HFFc6 (cell line): ENCODE measurements around the gene RASA3. TPM values are rescaled to one million over a fixed set of nuclear protein-coding genes. Genes with fewer than 3 reads are reported as not detected.
"Not testable (repeated sequence)": the region's sequence is repeated elsewhere in the genome, so short reads cannot be mapped to it uniquely, and the experiment has no call there.

Source experiments
- DNase-seq: peaks from one replicate; pipeline ENCODE4 v3.0.0-alpha.2; 2018
- H3K27ac Mint-ChIP-seq: 2 replicates; pipeline ENCODE4 v1.8.0; 2020; ENCODE audit warnings: mild to moderate bottlenecking, mixed read lengths
- H3K27me3 Mint-ChIP-seq: 2 replicates; pipeline ENCODE4 v1.8.0; 2021; ENCODE audit warnings: mild to moderate bottlenecking, moderate library complexity, mixed read lengths; ENCODE audit not compliant: insufficient read depth
- H3K36me3 Mint-ChIP-seq: 2 replicates; pipeline ENCODE4 v1.8.0; 2021; ENCODE audit warnings: low read depth, mixed read lengths
- H3K4me1 Mint-ChIP-seq: 2 replicates; pipeline ENCODE4 v1.8.0; 2020; ENCODE audit warnings: low read depth, mixed read lengths
- H3K4me3 Mint-ChIP-seq: 2 replicates; pipeline ENCODE4 v1.8.0; 2020; ENCODE audit warnings: mild to moderate bottlenecking, moderate library complexity, mixed read lengths
- H3K9me3 Mint-ChIP-seq: 2 replicates; pipeline ENCODE4 v1.8.0; 2020; ENCODE audit warnings: mild to moderate bottlenecking, mixed read lengths
- CTCF ChIP-seq: fragments of 200-600 bp; sonication (generic); IDR thresholded peaks from 2 replicates; pipeline ENCODE4 v1.5.0; 2021; ENCODE audit warnings: antibody characterized with exemption, mild to moderate bottlenecking
- total RNA-seq, 6 experiments: library from RNA; stranded (reverse); fragmentation: NEBNext Ultra II Directional; extraction: Animal tissue kit (Norgen Biotek cat#: 25700); gene quantifications; 2 replicates in 1 of 6; 3 replicates in 5 of 6; pipeline ENCODE4 v1.2.3, GENCODE V29; 2021

The RASA3 gene
- total RNA-seq, 6 experiments from 2014 or later: 31.6 to 37.6 (median 33.1) TPM

GRCh38 chr13:114115796-114116195 is 16.6 kb downstream of the RASA3 start:
- H3K4me1 Mint-ChIP-seq: peaks cover 82% of the 10 kb centered on the region
- H3K27me3 Mint-ChIP-seq: peaks cover 14% of the 10 kb centered on the region
- peak overlapping the region; percentile 74 for H3K4me3 Mint-ChIP-seq
- H3K9me3 Mint-ChIP-seq: no peaks in the 10 kb centered on the region
- H3K36me3 Mint-ChIP-seq: peaks cover 20% of the 10 kb centered on the region
- no peak for TF ChIP-seq CTCF
- DNase-seq: no peak
- H3K27ac Mint-ChIP-seq: peak overlapping the region; percentile 92

GRCh38 chr13:114115191-114115671 is 17.2 kb downstream of the RASA3 start:
- Mint-ChIP-seq H3K4me3 (peak overlapping the region; percentile 74), H3K9me3 (no peaks in the 10 kb centered on the region), H3K4me1 (peaks cover 82% of the 10 kb centered on the region), H3K36me3 (peaks cover 24% of the 10 kb centered on the region), H3K27me3 (peaks cover 12% of the 10 kb centered on the region), H3K27ac (peak overlapping the region; percentile 92)
- peak; percentile 91 for DNase-seq
- TF ChIP-seq CTCF: peak; percentile 53; the same call in 1 of the 2 replicates

- peaks cover 24% of the 10 kb centered on the region for H3K36me3 Mint-ChIP-seq
- peak overlapping the region; percentile 92 for H3K27ac Mint-ChIP-seq
- H3K4me1 Mint-ChIP-seq: peaks cover 88% of the 10 kb centered on the region
- H3K27me3 Mint-ChIP-seq: peaks cover 12% of the 10 kb centered on the region
- H3K9me3 Mint-ChIP-seq, DNase-seq: not testable (repeated sequence)
- H3K4me3 Mint-ChIP-seq: peak overlapping the region; percentile 56
Measured at GRCh38 chr13:114114666-114115065, 17.8 kb downstream of the RASA3 start.

GRCh38 chr13:114114006-114114640 is 18.3 kb downstream of the RASA3 start:
- peaks cover 8% of the 10 kb centered on the region for H3K27me3 Mint-ChIP-seq
- DNase-seq: no peak
- H3K36me3 Mint-ChIP-seq: peaks cover 24% of the 10 kb centered on the region
- peak overlapping the region; percentile 56 for H3K4me3 Mint-ChIP-seq
- TF ChIP-seq CTCF: no peak
- H3K27ac Mint-ChIP-seq: peak overlapping the region; percentile 83
- H3K4me1 Mint-ChIP-seq: peaks cover 89% of the 10 kb centered on the region
- H3K9me3 Mint-ChIP-seq: no peaks in the 10 kb centered on the region

GRCh38 chr13:114113395-114113794 is 19.0 kb downstream of the RASA3 start:
- not testable (repeated sequence) for H3K27me3 Mint-ChIP-seq, H3K9me3 Mint-ChIP-seq, DNase-seq
- Mint-ChIP-seq H3K36me3 (peaks cover 24% of the 10 kb centered on the region), H3K4me3 (peak overlapping the region; percentile 32; the same call in 1 of the 2 replicates), H3K4me1 (peaks cover 89% of the 10 kb centered on the region), H3K27ac (peak overlapping the region; percentile 98)

GRCh38 chr13:114112826-114113322 is 19.5 kb downstream of the RASA3 start:
- Mint-ChIP-seq H3K4me3 (peak overlapping the region; percentile 57; the same call in 1 of the 2 replicates), H3K4me1 (peaks cover 89% of the 10 kb centered on the region), H3K27ac (peak overlapping the region; percentile 98), H3K9me3 (no peaks in the 10 kb centered on the region), H3K36me3 (peaks cover 28% of the 10 kb centered on the region), H3K27me3 (peaks cover 9% of the 10 kb centered on the region)
- DNase-seq: no peak
- TF ChIP-seq CTCF: peak; percentile 33
